ENCODE results near the gene SOSTDC1. TPM values are rescaled to one million over a fixed set of nuclear protein-coding genes. Genes with fewer than 3 reads are reported as not detected.

Gene SOSTDC1
- polyA plus RNA-seq, 1 donor from 2014 or later, result 0.52 TPM

- Histone ChIP-seq H3K9me3 (ENCODE audit: low read length) (no peaks in the 10 kb centered on the region), H4K20me1 (ENCODE audit: insufficient read depth) (no peaks in the 10 kb centered on the region), H3K9ac (ENCODE audit: low read length) (no peak overlapping the region), H3K4me2 (ENCODE audit: low read length) (no peak overlapping the region), H3K36me3 (ENCODE audit: insufficient read depth, low read length) (no peaks in the 10 kb centered on the region), H3K79me2 (replicated peaks; ENCODE audit: insufficient read depth, low read length) (no peaks in the 10 kb centered on the region), H2AFZ (ENCODE audit: low read depth, low read length) (no peak overlapping the region), H3K27ac (ENCODE audit: low read length) (no peak overlapping the region), H3K27me3 (ENCODE audit: insufficient read depth, low read depth, low read length) (no peaks in the 10 kb centered on the region), H3F3A (ENCODE audit: insufficient read depth, low read length, poor library complexity, severe bottlenecking) (no peaks in the 10 kb centered on the region), H3K4me3 (ENCODE audit: low read length) (no peak overlapping the region), H3K9me2 (ENCODE audit: insufficient read depth, low read length) (no peaks in the 10 kb centered on the region)
- TF ChIP-seq SMC3 (conservative IDR thresholded peaks at IDR 0.05; ENCODE audit: poor library complexity) (no peak), CTCF (IDR thresholded peaks at IDR 0.05; ENCODE audit: poor library complexity, severe bottlenecking) (no peak), TAF1 (IDR thresholded peaks at IDR 0.05; ENCODE audit: low read depth) (no peak), POLR2AphosphoS5 (IDR thresholded peaks at IDR 0.05) (no peak), EP300 (conservative IDR thresholded peaks at IDR 0.05; ENCODE audit: poor library complexity, severe bottlenecking) (no peak), REST (IDR thresholded peaks at IDR 0.05; ENCODE audit: borderline replicate concordance) (no peak), RAD21 (conservative IDR thresholded peaks at IDR 0.05) (no peak), EZH2 (IDR thresholded peaks at IDR 0.05; ENCODE audit: borderline replicate concordance, insufficient read depth, low read length, poor library complexity, severe bottlenecking) (no peak), MXI1 (conservative IDR thresholded peaks at IDR 0.05; ENCODE audit: poor library complexity, severe bottlenecking) (no peak)
Observed at GRCh38 chr7:16514271-16514670, 48.7 kb upstream of the SOSTDC1 start.

GRCh38 chr7:16512097-16512496, 46.6 kb upstream of the SOSTDC1 start:
- Histone ChIP-seq H3K27ac (ENCODE audit: low read length) (no peak overlapping the region), H3K79me2 (replicated peaks; ENCODE audit: insufficient read depth, low read length) (no peaks in the 10 kb centered on the region), H2AFZ (ENCODE audit: low read depth, low read length) (no peak overlapping the region), H3F3A (ENCODE audit: insufficient read depth, low read length, poor library complexity, severe bottlenecking) (no peaks in the 10 kb centered on the region), H3K9me2 (ENCODE audit: insufficient read depth, low read length) (no peaks in the 10 kb centered on the region), H3K9ac (ENCODE audit: low read length) (no peak overlapping the region), H3K4me2 (ENCODE audit: low read length) (no peak overlapping the region), H3K36me3 (ENCODE audit: insufficient read depth, low read length) (no peaks in the 10 kb centered on the region), H3K27me3 (ENCODE audit: insufficient read depth, low read depth, low read length) (no peaks in the 10 kb centered on the region), H4K20me1 (ENCODE audit: insufficient read depth) (no peaks in the 10 kb centered on the region), H3K9me3 (ENCODE audit: low read length) (no peaks in the 10 kb centered on the region), H3K4me3 (ENCODE audit: low read length) (no peak overlapping the region)
- no peak for TF ChIP-seq EP300 (conservative IDR thresholded peaks at IDR 0.05; ENCODE audit: poor library complexity, severe bottlenecking)
- TF ChIP-seq CTCF (IDR thresholded peaks at IDR 0.05; ENCODE audit: poor library complexity, severe bottlenecking), result no peak
- no peak for TF ChIP-seq SMC3 (conservative IDR thresholded peaks at IDR 0.05; ENCODE audit: poor library complexity)
- TF ChIP-seq REST (IDR thresholded peaks at IDR 0.05; ENCODE audit: borderline replicate concordance), result no peak
- no peak for TF ChIP-seq POLR2AphosphoS5 (IDR thresholded peaks at IDR 0.05)
- TF ChIP-seq RAD21 (conservative IDR thresholded peaks at IDR 0.05), result no peak
- TF ChIP-seq TAF1 (IDR thresholded peaks at IDR 0.05; ENCODE audit: low read depth), result no peak
- no peak for TF ChIP-seq EZH2 (IDR thresholded peaks at IDR 0.05; ENCODE audit: borderline replicate concordance, insufficient read depth, low read length, poor library complexity, severe bottlenecking)
